T-helper 1 cell treated with Interleukin-12 subunit alpha and Interleukin-12 subunit beta and Interleukin-4 antibody, amounts not matched to agents 30 μg/mL and 1 μg/mL, for 36 hours (primary cell): ENCODE measurements around the gene SPIRE1.
"Not testable (repeated sequence)": the region's sequence is repeated elsewhere in the genome, so short reads cannot be mapped to it uniquely, and the experiment has no call there.

ENCODE experiments used
- H3K27ac Mint-ChIP-seq: one replicate; pipeline ENCODE4 v1.8.0; 2021; ENCODE audit warnings: mild to moderate bottlenecking, mixed read lengths
- H3K27me3 Mint-ChIP-seq: one replicate; pipeline ENCODE4 v1.8.0; 2021; ENCODE audit warnings: low read depth, mixed read lengths
- H3K36me3 Mint-ChIP-seq: one replicate; pipeline ENCODE4 v1.8.0; 2021; ENCODE audit warnings: low read depth, mixed read lengths
- H3K4me1 Mint-ChIP-seq: one replicate; pipeline ENCODE4 v1.8.0; 2021; ENCODE audit warnings: low read depth, mixed read lengths
- H3K4me3 Mint-ChIP-seq: one replicate; pipeline ENCODE4 v1.8.0; 2021; ENCODE audit warnings: mild to moderate bottlenecking, moderate library complexity, mixed read lengths
- H3K9me3 Mint-ChIP-seq: one replicate; pipeline ENCODE4 v1.8.0; 2021; ENCODE audit warnings: mixed read lengths

SPIRE1 gene

DNA sequence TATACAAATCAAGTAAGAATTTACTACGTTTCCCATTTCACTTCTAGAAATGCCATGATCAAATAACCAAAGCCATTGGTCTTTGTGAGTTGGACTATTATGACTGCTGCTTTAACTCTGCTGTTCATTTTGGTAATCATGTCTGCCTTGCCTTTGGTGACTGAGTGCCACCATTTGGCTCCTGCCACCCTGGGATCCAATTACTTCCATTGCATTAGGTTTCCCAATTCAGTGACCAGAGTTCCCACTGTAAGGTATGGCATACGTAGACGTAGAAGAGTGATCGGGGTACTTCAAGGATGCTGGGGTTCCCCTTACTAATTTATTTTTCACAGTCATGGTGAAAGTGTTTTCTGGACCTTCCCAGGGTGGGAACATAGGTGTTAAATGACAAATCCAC, 90.1 kb downstream of the SPIRE1 start:
- H3K27ac Mint-ChIP-seq, result no peak overlapping the region
- no peak overlapping the region for H3K4me3 Mint-ChIP-seq
- peaks cover 16% of the 10 kb centered on the region for H3K27me3 Mint-ChIP-seq
- no peaks in the 10 kb centered on the region for H3K36me3 Mint-ChIP-seq
- no peaks in the 10 kb centered on the region for H3K4me1 Mint-ChIP-seq
- no peaks in the 10 kb centered on the region for H3K9me3 Mint-ChIP-seq

DNA sequence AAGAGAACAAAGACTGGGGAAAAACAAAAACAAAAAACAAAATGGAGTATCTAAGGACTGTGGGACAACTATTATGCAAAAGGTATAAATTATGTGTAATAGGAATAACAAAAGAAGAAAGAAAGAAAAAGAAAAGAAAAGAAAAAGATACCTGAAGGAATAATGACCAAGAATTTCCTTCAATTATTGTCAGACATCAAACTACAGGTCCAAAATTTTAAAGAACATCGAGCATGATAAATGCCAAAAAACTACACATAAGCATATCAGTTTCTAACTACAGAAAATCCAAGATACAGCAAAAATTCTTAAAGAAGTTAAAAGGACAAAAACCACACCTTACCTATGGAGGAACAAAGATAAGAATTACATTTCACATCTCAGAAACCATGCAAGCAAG, 93.0 kb downstream of the SPIRE1 start:
- Mint-ChIP-seq H3K27me3 (peaks cover 16% of the 10 kb centered on the region), H3K36me3 (no peaks in the 10 kb centered on the region), H3K27ac (no peak overlapping the region)

DNA sequence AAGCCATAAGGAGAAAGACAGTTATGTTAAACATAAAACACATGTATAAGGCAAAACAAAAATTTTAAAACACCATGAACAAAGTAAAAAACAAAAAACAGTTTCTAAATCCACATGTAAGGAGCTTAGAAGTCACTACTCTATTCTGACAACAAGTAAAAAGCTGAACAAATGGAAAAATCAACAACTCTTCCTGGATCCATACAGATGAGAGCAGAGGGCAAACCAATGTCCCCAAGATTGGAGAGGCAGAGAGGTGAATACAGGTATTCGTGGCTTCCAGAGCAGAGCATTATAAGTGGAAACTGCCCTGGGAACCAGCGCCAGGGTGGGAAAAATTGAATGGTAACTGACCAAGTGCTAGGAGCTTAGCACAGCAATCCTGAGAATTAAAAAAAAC, 93.5 kb downstream of the SPIRE1 start:
- Mint-ChIP-seq H3K36me3 (no peaks in the 10 kb centered on the region), H3K27ac (no peak overlapping the region), H3K9me3 (no peaks in the 10 kb centered on the region), H3K4me3 (no peak overlapping the region), H3K4me1 (no peaks in the 10 kb centered on the region), H3K27me3 (peaks cover 16% of the 10 kb centered on the region)

More for the DNA sequence above, 93.0 kb downstream of the SPIRE1 start:
- Mint-ChIP-seq H3K4me1 (no peaks in the 10 kb centered on the region), H3K4me3 (no peak overlapping the region), H3K9me3 (no peaks in the 10 kb centered on the region)

DNA sequence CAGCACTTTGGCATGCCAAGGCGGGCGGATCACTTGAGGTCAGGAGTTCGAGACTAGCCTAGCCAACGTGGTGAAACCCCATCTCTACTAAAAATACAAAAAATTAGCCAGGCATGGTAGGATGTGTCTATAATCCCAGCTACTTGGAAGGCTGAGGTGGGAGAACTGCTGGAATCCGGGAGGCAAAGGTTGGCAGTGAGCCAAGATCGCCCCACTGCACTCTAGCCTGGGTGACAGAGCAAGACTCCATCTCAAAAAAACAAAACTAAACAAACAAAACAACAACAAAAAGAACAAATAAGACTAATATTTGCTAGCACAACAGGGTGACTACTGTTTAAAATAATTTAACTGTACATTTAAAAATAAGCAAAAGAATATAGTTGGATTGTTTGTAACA, 97.3 kb downstream of the SPIRE1 start:
- not testable (repeated sequence) for H3K4me3 Mint-ChIP-seq, H3K4me1 Mint-ChIP-seq, H3K36me3 Mint-ChIP-seq, H3K9me3 Mint-ChIP-seq, H3K27ac Mint-ChIP-seq
- peaks cover 12% of the 10 kb centered on the region for H3K27me3 Mint-ChIP-seq

DNA sequence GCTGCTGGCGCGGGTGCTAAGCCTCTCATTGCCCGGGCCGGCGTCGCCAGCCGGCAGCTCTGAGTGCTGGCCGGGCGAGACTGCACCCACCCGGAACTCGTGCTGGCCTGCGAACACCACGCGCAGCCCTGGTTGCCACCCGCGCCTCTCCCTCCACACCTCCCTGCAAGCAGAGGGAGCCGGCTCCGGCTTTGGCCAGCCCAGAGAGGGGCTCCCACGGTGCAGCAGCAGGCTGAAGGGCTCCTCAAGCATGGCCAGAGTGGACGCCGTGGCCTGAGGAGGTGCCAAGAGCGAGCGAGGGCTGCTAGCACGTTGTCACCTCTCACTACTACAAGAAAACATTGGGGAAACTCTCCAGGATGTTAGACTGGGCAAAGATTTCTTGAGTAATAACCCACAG, 98.6 kb downstream of the SPIRE1 start:
- Mint-ChIP-seq H3K4me1 (no peaks in the 10 kb centered on the region), H3K27me3 (peaks cover 4% of the 10 kb centered on the region), H3K9me3 (peaks cover 16% of the 10 kb centered on the region), H3K36me3 (no peaks in the 10 kb centered on the region), H3K27ac (no peak overlapping the region), H3K4me3 (no peak overlapping the region)

DNA sequence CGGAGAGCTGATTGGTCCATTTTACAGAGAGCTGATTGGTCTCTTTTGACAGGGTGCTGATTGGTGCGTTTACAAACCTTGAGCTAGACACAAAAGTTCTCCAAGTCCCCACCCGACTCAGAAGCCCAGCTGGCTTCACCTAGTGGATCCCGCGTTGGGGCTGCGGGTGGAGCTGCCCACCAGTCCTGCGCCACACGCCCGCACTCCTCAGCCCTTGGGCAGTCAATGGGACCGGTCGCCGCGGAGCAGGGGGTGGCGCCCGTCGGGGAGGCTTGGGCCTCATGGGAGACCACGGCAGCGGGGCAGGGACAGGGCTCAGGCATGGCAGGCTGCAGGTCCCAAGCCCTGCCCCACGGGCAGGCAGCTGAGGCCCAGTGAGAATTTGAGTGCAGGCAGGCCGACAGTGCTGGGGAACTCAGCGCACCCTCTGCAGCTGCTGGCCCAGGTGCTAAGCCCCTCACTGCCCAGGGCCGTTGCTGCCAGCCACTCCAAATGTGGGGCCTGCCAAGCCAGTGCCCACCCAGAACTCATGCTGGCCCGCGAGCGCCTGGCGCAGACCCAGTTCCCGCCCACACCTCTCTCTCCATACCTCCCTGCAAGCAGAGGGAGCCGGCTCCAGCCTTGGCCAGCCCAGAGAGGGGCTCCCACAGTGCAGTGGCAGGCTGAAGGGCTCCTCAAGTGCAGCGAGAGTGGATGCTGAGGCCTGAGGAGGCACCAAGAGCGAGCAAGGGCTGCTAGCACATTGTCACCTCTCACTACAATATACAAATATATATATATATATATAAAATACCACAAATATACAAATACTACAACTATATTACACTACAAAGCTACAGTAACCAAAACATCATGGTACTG, 100.7 kb downstream of the SPIRE1 start:
- Mint-ChIP-seq H3K36me3 (no peaks in the 10 kb centered on the region), H3K4me3 (no peak overlapping the region), H3K27me3 (no peaks in the 10 kb centered on the region), H3K4me1 (no peaks in the 10 kb centered on the region), H3K9me3 (peaks cover 22% of the 10 kb centered on the region), H3K27ac (no peak overlapping the region)

DNA sequence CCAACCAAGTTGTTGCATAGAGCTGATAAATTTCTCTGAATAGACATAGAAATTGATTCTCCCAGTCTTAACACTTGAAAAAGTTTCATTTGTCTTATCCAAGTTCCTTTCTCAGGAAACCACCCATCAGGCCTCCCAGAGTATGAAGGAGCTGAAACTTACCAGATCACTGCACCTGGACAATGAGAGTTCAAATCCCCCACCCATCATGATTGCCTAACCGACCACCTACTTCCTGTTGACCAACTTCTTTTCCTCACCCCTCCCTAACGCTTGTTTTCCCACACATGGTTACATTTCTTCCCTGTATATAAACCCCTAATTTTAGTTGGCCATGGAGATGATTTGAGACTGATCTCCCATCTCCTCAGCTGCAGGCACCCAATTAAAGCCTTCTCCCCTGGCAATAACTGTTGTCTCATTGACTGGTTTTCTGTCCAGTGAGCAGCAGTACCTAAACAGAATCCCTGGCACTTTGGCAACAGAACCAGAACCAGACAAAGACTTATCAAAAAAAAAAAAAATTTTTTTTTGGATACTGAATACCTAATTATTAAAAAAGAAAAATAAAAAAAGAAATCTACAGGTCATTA, 103.0 kb downstream of the SPIRE1 start:
- Mint-ChIP-seq H3K27me3 (peaks cover 5% of the 10 kb centered on the region), H3K4me1 (no peaks in the 10 kb centered on the region), H3K4me3 (no peak overlapping the region), H3K27ac (no peak overlapping the region), H3K36me3 (no peaks in the 10 kb centered on the region), H3K9me3 (peaks cover 22% of the 10 kb centered on the region)

DNA sequence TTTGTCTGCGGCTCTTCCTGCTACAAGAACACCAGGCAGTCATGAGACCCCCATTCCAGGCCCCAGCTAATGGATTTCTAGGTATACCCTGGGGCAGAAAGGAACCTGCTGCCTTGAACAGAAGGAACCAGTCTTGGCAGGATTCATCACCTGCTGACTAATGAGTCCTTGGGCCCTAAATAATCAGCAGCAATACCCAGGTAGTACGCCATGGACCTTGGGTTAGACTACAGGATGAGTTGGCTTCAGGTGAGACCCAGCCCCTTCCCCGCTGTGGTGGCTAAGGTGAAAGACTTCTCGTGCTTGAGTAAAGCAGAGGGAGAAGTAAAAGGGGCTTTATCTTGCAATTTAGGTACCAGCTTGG, 105.0 kb downstream of the SPIRE1 start:
- H3K4me3 Mint-ChIP-seq, result no peak overlapping the region
- peaks cover 22% of the 10 kb centered on the region for H3K9me3 Mint-ChIP-seq
- H3K36me3 Mint-ChIP-seq, result no peaks in the 10 kb centered on the region
- H3K27ac Mint-ChIP-seq, result no peak overlapping the region
- peaks cover 7% of the 10 kb centered on the region for H3K27me3 Mint-ChIP-seq
- no peaks in the 10 kb centered on the region for H3K4me1 Mint-ChIP-seq

DNA sequence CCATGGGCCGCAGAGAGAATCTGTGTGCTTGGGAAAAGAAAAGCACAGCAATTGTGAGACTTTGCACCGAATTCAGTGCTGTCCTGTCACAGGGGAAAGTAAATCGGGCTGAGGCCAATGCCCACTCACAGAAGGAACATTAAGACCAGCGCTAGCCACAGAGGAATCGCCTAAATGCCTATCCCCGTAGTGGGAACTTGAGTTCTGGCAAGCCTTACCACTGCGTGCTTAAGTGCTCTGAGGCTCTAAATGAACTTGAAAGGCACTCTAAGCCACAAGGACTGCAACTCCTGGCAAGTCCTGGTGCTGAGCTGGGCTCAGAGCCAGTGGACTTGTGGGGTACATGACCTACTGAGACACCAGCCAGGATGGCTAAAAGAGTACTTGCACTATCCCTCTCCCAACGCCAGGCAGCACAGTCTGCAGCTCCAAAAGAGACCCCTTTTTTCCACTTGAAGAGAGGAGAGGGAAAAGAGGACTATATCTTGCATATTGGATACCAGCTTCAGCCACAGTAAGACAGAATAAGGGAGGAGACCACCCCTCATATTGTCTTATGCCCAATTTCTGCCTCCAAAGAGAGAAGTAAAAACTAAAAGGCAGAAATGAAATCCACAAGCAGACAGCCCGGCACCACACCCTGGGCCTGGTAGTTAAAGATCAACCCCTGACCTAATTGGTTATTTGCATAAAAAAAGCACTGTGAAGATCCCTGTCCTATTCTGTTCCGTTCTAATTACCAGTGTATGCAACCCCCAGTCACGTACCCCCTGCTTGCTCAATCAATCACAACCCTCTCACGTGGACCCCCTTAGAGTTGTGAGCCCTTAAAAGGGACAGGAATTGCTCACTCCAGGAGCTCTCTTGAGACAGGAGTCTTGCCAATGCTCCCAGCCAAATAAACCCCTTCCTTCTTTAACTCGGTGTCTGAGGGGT, 105.7 kb downstream of the SPIRE1 start:
- peaks cover 22% of the 10 kb centered on the region for H3K9me3 Mint-ChIP-seq
- peaks cover 12% of the 10 kb centered on the region for H3K27me3 Mint-ChIP-seq
- not testable (repeated sequence) for H3K36me3 Mint-ChIP-seq, H3K27ac Mint-ChIP-seq, H3K4me1 Mint-ChIP-seq, H3K4me3 Mint-ChIP-seq

DNA sequence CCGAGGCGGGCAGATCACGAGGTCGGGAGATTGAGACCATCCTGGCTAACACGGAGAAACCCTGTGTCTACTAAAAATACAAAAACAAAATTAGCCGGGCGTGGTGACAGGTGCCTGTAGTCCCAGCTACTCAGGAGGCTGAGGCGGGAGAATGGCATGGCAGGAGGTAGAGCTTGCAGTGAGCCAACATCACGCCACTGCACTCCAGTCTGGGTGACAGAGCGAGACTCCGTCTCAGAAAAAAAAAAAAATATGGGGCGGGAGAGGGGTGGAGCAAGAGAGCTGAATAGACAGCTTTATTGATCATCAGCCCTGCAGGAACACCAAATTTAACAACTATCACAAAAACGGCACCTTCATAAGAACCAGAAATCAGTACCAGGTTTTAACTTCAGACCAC, 106.4 kb downstream of the SPIRE1 start:
- Mint-ChIP-seq H3K9me3 (peaks cover 22% of the 10 kb centered on the region), H3K27me3 (peaks cover 13% of the 10 kb centered on the region)
- H3K4me1 Mint-ChIP-seq, H3K27ac Mint-ChIP-seq, H3K36me3 Mint-ChIP-seq, H3K4me3 Mint-ChIP-seq: not testable (repeated sequence)

DNA sequence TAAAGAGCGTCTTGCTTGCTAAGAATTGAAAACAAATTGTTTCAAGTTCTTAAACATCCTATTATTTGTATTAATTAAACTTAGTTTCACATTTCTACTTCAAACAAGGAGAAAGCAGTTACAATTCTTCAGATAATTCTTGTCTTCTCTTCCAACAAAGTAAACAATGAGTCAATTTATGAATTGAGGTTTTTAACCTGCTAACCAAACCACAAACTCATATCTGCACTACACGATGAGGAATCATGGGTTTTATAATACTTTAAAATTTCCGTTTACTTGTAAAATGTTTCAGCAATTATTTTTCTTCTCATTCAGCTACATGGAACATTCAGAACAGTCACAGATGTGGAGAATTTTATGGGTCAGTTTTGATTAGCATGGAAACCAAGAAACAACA, 114.2 kb downstream of the SPIRE1 start:
- H3K36me3 Mint-ChIP-seq, result no peaks in the 10 kb centered on the region
- H3K4me3 Mint-ChIP-seq, result no peak overlapping the region
- H3K27ac Mint-ChIP-seq, result no peak overlapping the region
- H3K4me1 Mint-ChIP-seq, result peaks cover 9% of the 10 kb centered on the region
- H3K27me3 Mint-ChIP-seq, result peaks cover 13% of the 10 kb centered on the region
- H3K9me3 Mint-ChIP-seq, result peaks cover 5% of the 10 kb centered on the region

DNA sequence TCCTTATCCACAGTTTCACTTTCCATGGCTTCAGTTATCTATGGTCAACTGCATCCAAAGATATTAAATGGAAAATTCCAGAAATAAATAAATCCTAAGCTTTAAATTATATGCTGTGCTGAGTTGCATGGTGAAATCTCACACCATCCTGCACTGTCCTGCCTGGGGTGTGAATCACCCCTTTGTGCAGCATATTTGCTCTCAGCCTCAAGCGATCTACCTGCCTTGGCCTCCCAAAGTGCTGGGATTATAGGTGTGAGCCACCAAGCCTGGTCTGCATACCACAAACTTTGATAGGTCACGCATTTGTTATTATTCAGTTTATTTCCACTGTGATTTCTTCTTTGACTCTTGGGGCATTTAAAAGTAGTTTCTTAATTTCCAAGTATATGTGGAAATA, 117.2 kb downstream of the SPIRE1 start:
- Mint-ChIP-seq H3K36me3 (no peaks in the 10 kb centered on the region), H3K4me3 (no peak overlapping the region), H3K27ac (no peak overlapping the region), H3K9me3 (peaks cover 5% of the 10 kb centered on the region), H3K27me3 (peaks cover 12% of the 10 kb centered on the region), H3K4me1 (peaks cover 9% of the 10 kb centered on the region)

DNA sequence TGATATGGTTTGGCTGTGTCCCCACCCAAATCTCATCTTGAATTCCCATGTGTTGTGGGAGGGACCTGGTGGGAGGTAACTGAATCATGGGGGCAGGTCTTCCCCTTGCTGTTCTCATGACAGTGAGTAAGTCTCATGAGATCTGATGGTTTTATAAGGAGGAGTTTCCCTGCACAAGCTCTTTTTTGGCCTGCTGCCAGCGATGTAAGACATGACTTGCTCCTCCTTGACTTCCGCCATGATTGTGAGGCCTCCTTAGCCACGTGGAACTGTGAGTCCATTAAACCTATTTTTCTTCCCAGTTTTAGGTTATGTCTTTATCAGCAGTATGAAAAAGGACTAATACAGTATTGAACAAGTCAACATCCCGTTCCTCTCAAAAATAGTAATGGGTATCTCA, 118.7 kb downstream of the SPIRE1 start:
- not testable (repeated sequence) for H3K4me3 Mint-ChIP-seq, H3K27ac Mint-ChIP-seq, H3K4me1 Mint-ChIP-seq, H3K36me3 Mint-ChIP-seq, H3K9me3 Mint-ChIP-seq
- peaks cover 12% of the 10 kb centered on the region for H3K27me3 Mint-ChIP-seq

DNA sequence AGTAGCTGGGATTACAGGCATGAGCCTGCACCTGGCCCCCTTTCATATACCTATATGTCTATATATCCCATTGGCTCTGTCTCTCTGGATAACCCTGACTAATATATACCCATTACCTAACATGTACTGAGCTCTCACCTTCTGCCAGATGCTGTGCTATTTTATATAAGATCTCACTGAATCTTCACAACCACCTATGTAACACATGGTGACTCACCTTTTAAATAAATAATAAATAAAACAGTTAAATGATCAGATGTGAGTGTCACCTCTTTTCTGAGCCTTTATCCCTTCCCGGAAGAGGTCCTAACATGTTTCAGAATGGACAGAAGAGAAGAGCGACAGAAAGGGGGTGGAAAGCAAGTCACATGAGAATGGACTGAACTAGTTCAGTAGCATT, 123.1 kb downstream of the SPIRE1 start:
- Mint-ChIP-seq H3K27me3 (peaks cover 17% of the 10 kb centered on the region), H3K36me3 (no peaks in the 10 kb centered on the region), H3K4me1 (no peaks in the 10 kb centered on the region), H3K27ac (no peak overlapping the region), H3K9me3 (no peaks in the 10 kb centered on the region), H3K4me3 (no peak overlapping the region)

DNA sequence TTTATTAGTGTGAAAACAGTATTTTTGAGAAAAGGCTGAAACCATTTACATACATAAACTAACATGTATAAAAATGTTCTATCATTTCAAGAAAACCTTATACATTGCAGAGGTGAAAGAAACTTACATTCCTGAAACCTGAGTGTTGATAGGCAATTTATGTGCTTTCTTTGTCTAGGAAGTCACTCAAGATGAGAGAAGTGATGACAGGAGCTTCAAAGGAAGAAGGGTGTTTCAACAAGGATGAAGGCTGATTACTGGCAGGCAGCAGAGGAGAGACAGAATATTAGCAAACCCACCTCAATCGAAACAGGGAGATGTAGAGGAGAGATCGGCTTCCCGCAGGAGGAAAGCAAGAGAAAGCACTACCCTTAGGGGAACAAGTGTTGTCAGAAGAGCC, 125.2 kb downstream of the SPIRE1 start:
- Mint-ChIP-seq H3K9me3 (no peaks in the 10 kb centered on the region), H3K4me3 (no peak overlapping the region), H3K4me1 (no peaks in the 10 kb centered on the region), H3K27ac (no peak overlapping the region), H3K36me3 (no peaks in the 10 kb centered on the region), H3K27me3 (peaks cover 10% of the 10 kb centered on the region)
